Fibroblast of skin of back (primary cell): ENCODE data around the gene STK33.

Source experiments
- DNase-seq: peaks from one replicate; pipeline ENCODE4 v3.0.0-alpha.2; 2013

STK33 gene

GRCh38 chr11:8603696-8604077 is 9.7 kb upstream of the STK33 start:
- DNase-seq = peak; percentile 11

- no peak for DNase-seq
These were observed 7.5 kb upstream of the STK33 start for GRCh38 chr11:8601376-8602133.

- DNase-seq = no peak
These were observed 4.5 kb upstream of the STK33 start for GRCh38 chr11:8598506-8598905.

- DNase-seq = peak; percentile 39
These were observed 3.2 kb upstream of the STK33 start for GRCh38 chr11:8597182-8597581.

- DNase-seq = no peak
These were observed 2.5 kb upstream of the STK33 start for GRCh38 chr11:8596504-8597046.

GRCh38 chr11:8593455-8593854 is 573 bp downstream of the STK33 start:
- no peak for DNase-seq

- DNase-seq = no peak
These were observed 6.1 kb downstream of the STK33 start for GRCh38 chr11:8587915-8588314.

- DNase-seq = no peak
These were observed 7.2 kb downstream of the STK33 start for GRCh38 chr11:8586805-8587204.

- DNase-seq = no peak
These were observed 7.8 kb downstream of the STK33 start for GRCh38 chr11:8586184-8586583.

- DNase-seq = no peak
These were observed 9.5 kb downstream of the STK33 start for GRCh38 chr11:8584511-8584910.

- peak; percentile 62 for DNase-seq
These were observed 9.9 kb downstream of the STK33 start for GRCh38 chr11:8584082-8584481.

- DNase-seq = no peak
These were observed 12.7 kb downstream of the STK33 start for GRCh38 chr11:8581300-8581699.

GRCh38 chr11:8577791-8578581 is 16.0 kb downstream of the STK33 start:
- DNase-seq = peak; percentile 27

- no peak for DNase-seq
These were observed 19.2 kb downstream of the STK33 start for GRCh38 chr11:8574798-8575197.

GRCh38 chr11:8573777-8574176 is 20.3 kb downstream of the STK33 start:
- DNase-seq = no peak

GRCh38 chr11:8567602-8568198 is 26.3 kb downstream of the STK33 start:
- DNase-seq = peak; percentile 72

GRCh38 chr11:8566613-8567210 is 27.3 kb downstream of the STK33 start:
- peak; percentile 60 for DNase-seq

- DNase-seq = no peak
These were observed 29.5 kb downstream of the STK33 start for GRCh38 chr11:8564526-8564925.

- DNase-seq = no peak
These were observed 32.6 kb downstream of the STK33 start for GRCh38 chr11:8561461-8561860.

- no peak for DNase-seq
These were observed 35.6 kb downstream of the STK33 start for GRCh38 chr11:8558436-8558835.

- no peak for DNase-seq
These were observed 48.2 kb downstream of the STK33 start for GRCh38 chr11:8545698-8546366.

GRCh38 chr11:8544807-8545206 is 49.2 kb downstream of the STK33 start:
- DNase-seq = no peak
